Heart left ventricle (tissue), 13 donors: Measurements from ENCODE around the gene COL27A1.

ENCODE experiments used
- CTCF ChIP-seq, 12 donors: fragments of 200-600 bp; sonication (generic) in 4 of 12; IDR thresholded peaks; one replicate each; pipeline versions ENCODE4 v1.5.0 to v1.8.0; 2018 to 2022; ENCODE audit warnings: antibody characterized with exemption in 12 of 12, mild to moderate bottlenecking in 5 of 12
- POLR2A ChIP-seq, 2 donors: fragments of 450-650 bp; IDR thresholded peaks; one replicate each; pipeline ENCODE4 v1.6.1; 2017; ENCODE audit warnings: antibody characterized with exemption in 2 of 2, mild to moderate bottlenecking in 2 of 2, moderate library complexity in 2 of 2
- donor health status: ischemic (EF 13 %, LVEDD 7.1; RV severe dilation, severe dysfunction).
- donor health status: DM: no; HTN: yes; CAD: no.
- donor health status: DM: no; HTN: no; CAD: no.
- donor health status: ischemic (EF 25% LVEDD 6.9; RV normal size, moderate dysfunction).
- donor health status: ischemic (EF 25% LVEDD 5.7; RV mildly dilated, moderate dysfunction).
- donor health status: ischemic (EF 35%, LVEDD 5.7; RV mildly dilated, moderate dysfunction).
- donor health status: nonischemic (EF 11% LVEDD 7.7; RV severe dilation, severe dysfunction).
- donor health status: DM: yes; HTN: yes; CAD: no.
- donor health status: PGD.
- donor health status: ischemic (EF 29% LVEDD 5.4; RV normal size, mild dysfunction).
- donor health status: nonischemic (EF 23%, LVEDD 6.1; RV moderate dilation, normal function).

GRCh38 chr9:114310471-114311450 lies 155.4 kb downstream of the COL27A1 start:
- TF ChIP-seq CTCF (IDR thresholded peaks at IDR 0.05) (no peak), POLR2A (IDR thresholded peaks at IDR 0.05) (no peak)
